ENCODE results near the gene OR5L2. TPM values are rescaled to one million over a fixed set of nuclear protein-coding genes. Genes with fewer than 3 reads are reported as not detected.

The OR5L2 gene
- total RNA-seq, 1 experiment from 2014 or later, result not detected

Other genes starting within 250 kb of the OR5L2 start
- gene OR4C11, start 219.6 kb upstream of the OR5L2 start, total RNA-seq (2021), result not detected in 2 replicates
- not detected in 2 replicates for gene OR4P4, start 192.1 kb upstream of the OR5L2 start, total RNA-seq (2021)
- not detected in 2 replicates for gene OR4S2, start 178.9 kb upstream of the OR5L2 start, total RNA-seq (2021)
- not detected in 2 replicates for gene OR4C6, start 165.0 kb upstream of the OR5L2 start, total RNA-seq (2021)
- not detected in 2 replicates for gene OR5D13, start 53.8 kb upstream of the OR5L2 start, total RNA-seq (2021)
- not detected in 2 replicates for gene OR5D14, start 31.7 kb upstream of the OR5L2 start, total RNA-seq (2021)
- not detected in 2 replicates for gene OR5L1, start 15.9 kb upstream of the OR5L2 start, total RNA-seq (2021)
- gene OR5D18, start 7.6 kb upstream of the OR5L2 start, total RNA-seq (2021), result not detected in 2 replicates
- gene OR5D16, start 11.5 kb downstream of the OR5L2 start, total RNA-seq (2021), result not detected in 2 replicates
- not detected in 2 replicates for gene TRIM51, start 56.1 kb downstream of the OR5L2 start, total RNA-seq (2021)
- not detected in 2 replicates for gene OR5W2, start 87.4 kb downstream of the OR5L2 start, total RNA-seq (2021)
- not detected in 2 replicates for gene OR5I1, start 109.2 kb downstream of the OR5L2 start, total RNA-seq (2021)
- not detected in 2 replicates for gene OR10AG1, start 142.7 kb downstream of the OR5L2 start, total RNA-seq (2021)
- gene OR5F1, start 167.4 kb downstream of the OR5L2 start, total RNA-seq (2021), result not detected in 2 replicates
- not detected in 2 replicates for gene OR5AS1, start 200.4 kb downstream of the OR5L2 start, total RNA-seq (2021)